Parathyroid adenoma (tissue), 2 donors: ENCODE data around the gene OBI1.

Source experiments
- H2AFZ ChIP-seq: fragments of 300-600 bp; sonication (generic); one replicate; pipeline ENCODE4 v1.7.0; 2017; ENCODE audit warnings: antibody characterized with exemption, mild to moderate bottlenecking
- H3K27ac ChIP-seq: fragments of 300-600 bp; sonication (generic); one replicate; pipeline ENCODE4 v1.7.0; 2017
- H3K27me3 ChIP-seq: fragments of 300-600 bp; sonication (generic); one replicate; pipeline ENCODE4 v1.7.0; 2017; ENCODE audit warnings: low read length; ENCODE audit not compliant: control insufficient read depth, insufficient read depth
- H3K36me3 ChIP-seq: fragments of 300-600 bp; sonication (generic); one replicate; pipeline ENCODE4 v1.7.0; 2017; ENCODE audit warnings: low read length; ENCODE audit not compliant: control insufficient read depth, insufficient read depth
- H3K4me1 ChIP-seq: fragments of 300-600 bp; sonication (generic); one replicate; pipeline ENCODE4 v1.7.0; 2017; ENCODE audit warnings: control low read depth
- H3K4me2 ChIP-seq: fragments of 300-600 bp; sonication (generic); one replicate; pipeline ENCODE4 v1.7.0; 2017; ENCODE audit warnings: low read length
- H3K4me3 ChIP-seq: fragments of 300-600 bp; sonication (generic); one replicate; pipeline ENCODE4 v1.7.0; 2017; ENCODE audit warnings: low read depth, low read length
- H3K79me2 ChIP-seq: fragments of 300-600 bp; sonication (generic); one replicate; pipeline ENCODE4 v1.7.0; 2017; ENCODE audit warnings: control low read depth
- H3K9ac ChIP-seq: fragments of 300-600 bp; sonication (generic); one replicate; pipeline ENCODE4 v1.7.0; 2017; ENCODE audit warnings: mild to moderate bottlenecking
- H3K9me3 ChIP-seq: fragments of 300-600 bp; sonication (generic); one replicate; pipeline ENCODE4 v1.7.0; 2017; ENCODE audit warnings: low read length; ENCODE audit not compliant: control insufficient read depth
- TF ChIP-seq, protein P1 (sequence below): fragments of 300-600 bp; sonication (generic); IDR thresholded peaks from one replicate; pipeline ENCODE4 v1.7.0; 2017; ENCODE audit warnings: antibody characterized with exemption, mild to moderate bottlenecking
- donor health status: primary hyperparathyroidism.

The OBI1 gene

DNA sequence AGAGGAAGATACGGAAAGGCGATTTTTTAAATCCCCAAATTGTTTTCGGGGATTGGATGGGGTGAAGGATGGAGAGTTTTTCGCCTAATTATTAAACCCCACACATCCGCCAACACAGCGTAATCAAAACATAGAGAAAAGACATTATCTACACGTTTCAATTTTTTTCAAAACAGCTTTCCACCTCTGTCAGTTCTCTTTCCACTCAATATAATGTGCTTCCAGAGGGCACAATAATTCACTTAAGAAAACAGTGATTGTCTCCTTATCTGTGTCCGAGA lies 435 bp upstream of the OBI1 start:
- TF ChIP-seq, protein P1, sequence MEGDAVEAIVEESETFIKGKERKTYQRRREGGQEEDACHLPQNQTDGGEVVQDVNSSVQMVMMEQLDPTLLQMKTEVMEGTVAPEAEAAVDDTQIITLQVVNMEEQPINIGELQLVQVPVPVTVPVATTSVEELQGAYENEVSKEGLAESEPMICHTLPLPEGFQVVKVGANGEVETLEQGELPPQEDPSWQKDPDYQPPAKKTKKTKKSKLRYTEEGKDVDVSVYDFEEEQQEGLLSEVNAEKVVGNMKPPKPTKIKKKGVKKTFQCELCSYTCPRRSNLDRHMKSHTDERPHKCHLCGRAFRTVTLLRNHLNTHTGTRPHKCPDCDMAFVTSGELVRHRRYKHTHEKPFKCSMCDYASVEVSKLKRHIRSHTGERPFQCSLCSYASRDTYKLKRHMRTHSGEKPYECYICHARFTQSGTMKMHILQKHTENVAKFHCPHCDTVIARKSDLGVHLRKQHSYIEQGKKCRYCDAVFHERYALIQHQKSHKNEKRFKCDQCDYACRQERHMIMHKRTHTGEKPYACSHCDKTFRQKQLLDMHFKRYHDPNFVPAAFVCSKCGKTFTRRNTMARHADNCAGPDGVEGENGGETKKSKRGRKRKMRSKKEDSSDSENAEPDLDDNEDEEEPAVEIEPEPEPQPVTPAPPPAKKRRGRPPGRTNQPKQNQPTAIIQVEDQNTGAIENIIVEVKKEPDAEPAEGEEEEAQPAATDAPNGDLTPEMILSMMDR: no peak
- Histone ChIP-seq H3K27me3 (no peaks in the 10 kb centered on the region), H2AFZ (peak overlapping the region; percentile 51), H3K9me3 (no peaks in the 10 kb centered on the region), H3K27ac (no peak overlapping the region), H3K36me3 (no peaks in the 10 kb centered on the region), H3K9ac (no peak overlapping the region), H3K4me2 (peak overlapping the region; percentile 86), H3K4me3 (peak overlapping the region; percentile 89), H3K4me1 (no peaks in the 10 kb centered on the region), H3K79me2 (peaks cover 3% of the 10 kb centered on the region)

DNA sequence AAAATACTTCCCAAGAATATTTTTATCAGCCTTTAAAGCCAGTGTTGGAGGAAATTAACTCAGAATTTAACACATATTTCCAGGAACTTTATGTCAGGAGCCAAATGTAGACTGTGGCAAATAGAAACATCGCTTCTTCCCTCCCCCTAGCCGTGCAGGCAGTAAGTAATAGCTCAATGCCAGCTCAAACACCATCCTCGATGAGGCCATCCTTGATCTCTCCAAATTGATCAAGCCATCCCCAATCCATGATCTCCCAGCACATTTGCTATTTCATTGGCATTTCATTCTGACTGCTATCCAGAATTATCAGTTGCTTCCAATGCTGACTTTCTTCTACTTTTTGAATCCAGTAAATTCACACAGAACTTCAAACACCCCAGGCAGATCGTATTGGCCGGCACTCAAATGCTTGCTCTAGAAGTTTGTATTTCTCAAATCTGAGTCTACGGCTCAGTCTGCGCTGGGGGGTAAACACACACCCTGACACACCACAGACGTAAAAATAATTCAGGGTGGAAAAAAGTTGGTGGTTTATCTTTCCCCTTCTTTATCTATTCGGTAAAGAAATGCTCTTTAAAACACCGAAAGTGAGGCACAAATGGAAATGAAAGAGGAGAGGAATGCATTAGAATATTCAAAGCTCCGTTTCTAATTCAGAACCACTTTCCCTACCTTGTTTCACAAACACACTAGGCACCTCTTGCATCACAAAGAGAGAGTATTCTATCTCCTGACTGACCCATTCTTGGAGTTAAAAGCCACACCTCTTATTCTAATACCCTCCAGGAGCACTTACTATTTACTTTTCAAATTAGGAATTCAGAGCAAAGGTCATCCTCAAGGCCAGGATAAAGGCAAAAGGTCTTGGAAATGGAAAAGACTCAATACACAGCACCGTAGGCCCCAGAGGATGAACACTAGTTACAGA lies 991 bp downstream of the OBI1 start:
- Histone ChIP-seq H3K4me1 (no peaks in the 10 kb centered on the region), H2AFZ (peak overlapping the region; percentile 86), H3K9ac (no peak overlapping the region), H3K4me2 (peak overlapping the region; percentile 86), H3K27me3 (no peaks in the 10 kb centered on the region), H3K27ac (no peak overlapping the region), H3K36me3 (no peaks in the 10 kb centered on the region), H3K9me3 (no peaks in the 10 kb centered on the region), H3K79me2 (peaks cover 6% of the 10 kb centered on the region), H3K4me3 (peak overlapping the region; percentile 89)
- TF ChIP-seq, protein P1: no peak

DNA sequence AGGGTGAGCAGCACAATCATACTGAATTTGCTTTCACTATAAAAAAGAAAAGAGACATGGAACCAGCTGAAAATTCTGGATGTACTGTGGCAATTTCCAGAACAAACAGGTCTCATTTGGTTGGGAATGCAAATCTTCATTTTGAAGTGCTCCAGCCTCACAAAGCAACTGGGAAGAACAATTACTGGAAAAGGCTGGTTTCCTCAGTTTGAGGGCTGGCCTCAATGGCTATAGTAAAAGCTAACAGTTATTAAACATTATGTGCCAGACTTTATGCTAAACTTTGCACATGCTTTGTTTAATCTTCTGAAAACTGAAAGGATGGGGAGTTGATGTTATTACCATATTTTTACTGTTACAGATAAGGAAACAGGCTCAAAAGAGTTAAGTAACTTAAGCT lies 3.0 kb downstream of the OBI1 start:
- Histone ChIP-seq H3K27ac (no peak overlapping the region), H3K79me2 (peaks cover 6% of the 10 kb centered on the region)

DNA sequence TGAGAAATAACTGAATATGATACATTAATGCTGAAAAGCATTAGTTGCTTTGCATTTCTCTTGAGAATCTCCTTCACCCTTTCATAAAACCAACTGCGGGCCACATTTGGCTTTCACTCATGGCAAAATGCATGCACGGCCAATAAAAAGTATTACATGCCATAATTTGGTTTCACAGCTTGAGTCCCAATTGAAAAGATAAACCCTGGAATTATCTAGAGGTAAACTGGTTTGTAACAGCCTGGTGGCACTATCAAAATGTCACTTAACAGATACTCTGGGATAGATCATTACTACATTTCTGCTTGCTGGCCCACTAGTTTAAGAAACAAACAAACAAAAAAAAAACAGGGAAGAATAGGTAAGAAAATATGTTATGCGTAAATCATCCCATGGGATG lies 3.9 kb downstream of the OBI1 start:
- H3K79me2 ChIP-seq: peaks cover 8% of the 10 kb centered on the region
- no peak overlapping the region for H3K27ac ChIP-seq
- H3K4me3 ChIP-seq: no peak overlapping the region
- H3K4me2 ChIP-seq: no peak overlapping the region
- no peak overlapping the region for H3K9ac ChIP-seq
- no peaks in the 10 kb centered on the region for H3K27me3 ChIP-seq
- TF ChIP-seq, protein P1: no peak
- no peaks in the 10 kb centered on the region for H3K36me3 ChIP-seq
- H2AFZ ChIP-seq: no peak overlapping the region
- H3K9me3 ChIP-seq: no peaks in the 10 kb centered on the region
- no peaks in the 10 kb centered on the region for H3K4me1 ChIP-seq

More for the DNA sequence above, 3.0 kb downstream of the OBI1 start:
- H3K4me2 ChIP-seq: no peak overlapping the region
- H3K4me3 ChIP-seq: no peak overlapping the region
- TF ChIP-seq, protein P1: no peak
- H3K4me1 ChIP-seq: no peaks in the 10 kb centered on the region
- no peak overlapping the region for H3K9ac ChIP-seq
- no peaks in the 10 kb centered on the region for H3K27me3 ChIP-seq
- H3K9me3 ChIP-seq: no peaks in the 10 kb centered on the region
- H2AFZ ChIP-seq: no peak overlapping the region
- no peaks in the 10 kb centered on the region for H3K36me3 ChIP-seq

DNA sequence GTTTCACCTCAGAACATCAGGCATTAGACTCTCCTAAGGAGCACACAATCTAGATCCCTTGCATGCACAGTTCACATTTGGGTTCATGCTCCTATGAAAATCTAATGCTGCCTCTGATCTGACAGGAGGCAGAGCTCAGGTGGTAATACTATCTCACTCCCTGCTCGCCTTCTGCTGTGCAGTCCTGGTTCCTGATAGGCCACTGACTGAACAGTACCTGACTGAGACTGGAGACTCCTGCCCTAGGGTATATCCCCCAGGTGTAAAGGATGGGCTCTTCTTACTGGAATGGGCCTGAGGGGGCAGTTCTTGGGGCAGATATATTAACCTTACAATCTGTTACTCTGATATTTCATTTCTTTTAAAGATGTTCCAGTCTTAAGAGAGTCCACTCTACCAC lies 6.3 kb downstream of the OBI1 start:
- Histone ChIP-seq H3K79me2 (peaks cover 11% of the 10 kb centered on the region), H3K4me1 (no peaks in the 10 kb centered on the region), H3K9me3 (no peaks in the 10 kb centered on the region), H3K27ac (no peak overlapping the region), H3K36me3 (no peaks in the 10 kb centered on the region), H3K4me2 (no peak overlapping the region), H3K9ac (no peak overlapping the region), H3K27me3 (no peaks in the 10 kb centered on the region), H3K4me3 (no peak overlapping the region), H2AFZ (no peak overlapping the region)
- TF ChIP-seq, protein P1: no peak
